GM19239 (cell line): Measurements from ENCODE around the gene RAB34.

Source experiments
- DNase-seq: peaks from one replicate; pipeline ENCODE4 v3.0.0; 2011; ENCODE audit warnings: low spot score; ENCODE audit not compliant: insufficient read length
- FAIRE-seq: peaks from 2 replicates; lab custom pipeline; 2011; peaks lifted over from hg19 to GRCh38; lab: Jason Lieb, UNC

The RAB34 gene, protein sequence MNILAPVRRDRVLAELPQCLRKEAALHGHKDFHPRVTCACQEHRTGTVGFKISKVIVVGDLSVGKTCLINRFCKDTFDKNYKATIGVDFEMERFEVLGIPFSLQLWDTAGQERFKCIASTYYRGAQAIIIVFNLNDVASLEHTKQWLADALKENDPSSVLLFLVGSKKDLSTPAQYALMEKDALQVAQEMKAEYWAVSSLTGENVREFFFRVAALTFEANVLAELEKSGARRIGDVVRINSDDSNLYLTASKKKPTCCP

DNA sequence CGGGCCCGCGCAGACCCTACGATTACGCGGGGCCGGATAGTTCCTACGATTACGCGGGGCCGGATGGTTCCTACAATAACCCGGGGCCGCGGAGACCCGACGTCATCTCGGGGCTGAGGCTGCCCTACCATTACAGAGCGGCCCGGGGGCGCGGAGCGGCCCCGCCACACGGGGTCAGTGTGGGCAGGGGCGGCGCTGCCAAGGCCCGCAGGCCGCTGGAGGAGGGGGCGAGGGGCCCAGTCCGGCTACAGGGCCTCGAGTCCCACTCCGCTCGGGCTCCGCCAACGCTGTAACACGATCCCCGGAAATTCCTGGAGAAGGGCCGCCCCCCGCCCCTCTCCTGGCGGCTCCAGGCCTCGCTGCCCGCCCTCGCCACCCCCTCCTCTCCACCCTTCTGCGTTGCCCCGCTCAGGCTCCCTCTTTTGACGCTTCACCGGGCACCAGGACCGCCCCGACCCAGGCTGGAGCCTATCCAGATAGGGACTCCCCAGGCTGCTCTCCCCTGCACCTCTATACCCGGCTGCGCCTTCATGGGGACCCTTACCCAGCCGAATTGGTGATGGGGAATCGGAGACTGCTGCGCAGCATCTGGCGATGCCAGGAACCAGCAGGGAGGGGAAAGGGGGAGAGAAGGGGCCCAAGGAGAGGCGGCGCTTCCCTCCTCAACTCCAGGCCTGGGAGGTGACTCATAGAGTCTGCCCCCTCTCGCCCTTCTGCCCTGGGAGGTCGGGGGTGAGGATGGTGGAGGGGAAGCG lies at the start of gene RAB34:
RAB34 (minus strand) TSS at position 291 of the 755 bp plus-strand sequence. CDS start 602 bp downstream, outside the sequence.
- FAIRE-seq (no peak), DNase-seq (no peak)

DNA sequence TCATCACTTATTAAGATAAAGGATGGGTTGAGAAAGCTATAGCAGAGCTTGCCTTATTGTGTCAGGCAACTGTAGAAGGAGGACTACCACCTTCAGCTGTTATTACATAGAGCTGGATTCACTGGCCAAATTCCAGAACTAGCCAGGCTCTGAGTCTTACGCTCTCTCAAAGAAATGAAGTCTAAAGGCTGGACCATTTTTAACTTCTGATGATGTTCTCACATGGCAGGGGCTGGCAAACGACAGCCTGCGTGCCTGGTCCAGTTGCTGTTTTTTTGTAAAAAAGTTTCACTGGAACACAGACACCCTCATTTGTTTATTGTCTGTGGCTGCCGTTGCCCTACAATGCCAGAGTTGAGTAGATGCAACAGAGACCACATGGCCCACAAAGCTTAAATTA lies 47.4 kb upstream of the RAB34 start:
- DNase-seq (no peak), FAIRE-seq (no peak)

DNA sequence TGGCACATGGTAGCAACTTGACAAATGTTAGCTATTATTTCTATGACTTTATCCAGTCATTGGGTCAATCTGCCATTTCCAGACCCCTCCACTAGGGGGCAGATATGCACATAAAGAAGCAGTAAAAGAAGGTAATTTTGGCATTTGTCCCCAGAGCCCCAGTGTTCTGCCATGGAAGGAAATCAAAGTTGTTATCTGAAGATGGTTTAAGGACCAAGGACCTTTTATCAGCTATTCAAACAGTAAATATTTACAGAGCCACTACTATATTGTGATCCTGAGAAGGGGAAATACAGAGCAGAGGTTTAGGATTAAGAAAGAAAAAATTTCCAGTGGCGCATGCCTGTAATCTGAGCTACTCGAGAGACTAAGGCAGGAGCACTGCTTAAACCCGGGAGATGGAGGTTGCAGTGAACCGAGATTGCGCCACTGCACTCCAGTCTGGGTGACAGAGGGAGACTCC lies 46.2 kb upstream of the RAB34 start:
- DNase-seq (peak; percentile 47), FAIRE-seq (peak; percentile 81)

DNA sequence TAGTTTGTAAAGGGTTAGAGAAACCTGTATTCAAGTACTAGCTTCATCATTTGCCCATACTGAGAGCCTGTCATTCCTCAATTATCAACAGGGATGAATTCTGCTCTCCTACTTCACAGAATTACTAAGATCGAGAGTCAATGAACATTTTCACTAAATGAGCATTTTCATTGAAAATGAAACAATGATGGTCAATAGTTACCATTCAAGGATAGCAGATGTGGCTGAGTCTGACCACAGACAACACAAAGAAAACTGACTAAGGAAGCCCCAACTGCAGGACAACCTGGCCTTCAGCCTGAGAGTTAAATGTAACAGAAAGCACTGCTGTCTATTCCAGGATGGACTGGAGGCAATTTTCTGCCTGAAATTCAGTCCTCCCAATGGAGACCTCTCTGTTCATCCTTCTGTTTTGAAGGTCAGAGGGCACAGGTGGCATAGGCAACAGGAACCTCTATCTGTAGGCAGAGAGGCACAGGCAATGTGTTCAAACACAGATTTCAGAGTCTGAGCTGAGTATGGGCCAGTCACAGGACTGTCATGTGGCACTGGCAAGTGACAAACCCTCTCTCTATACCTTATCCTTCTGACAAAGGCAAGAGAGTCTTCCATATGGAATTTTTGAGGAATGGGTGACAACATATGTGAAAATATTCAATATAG lies 45.6 kb upstream of the RAB34 start:
- FAIRE-seq: peak; percentile 84
- DNase-seq: peak; percentile 46

DNA sequence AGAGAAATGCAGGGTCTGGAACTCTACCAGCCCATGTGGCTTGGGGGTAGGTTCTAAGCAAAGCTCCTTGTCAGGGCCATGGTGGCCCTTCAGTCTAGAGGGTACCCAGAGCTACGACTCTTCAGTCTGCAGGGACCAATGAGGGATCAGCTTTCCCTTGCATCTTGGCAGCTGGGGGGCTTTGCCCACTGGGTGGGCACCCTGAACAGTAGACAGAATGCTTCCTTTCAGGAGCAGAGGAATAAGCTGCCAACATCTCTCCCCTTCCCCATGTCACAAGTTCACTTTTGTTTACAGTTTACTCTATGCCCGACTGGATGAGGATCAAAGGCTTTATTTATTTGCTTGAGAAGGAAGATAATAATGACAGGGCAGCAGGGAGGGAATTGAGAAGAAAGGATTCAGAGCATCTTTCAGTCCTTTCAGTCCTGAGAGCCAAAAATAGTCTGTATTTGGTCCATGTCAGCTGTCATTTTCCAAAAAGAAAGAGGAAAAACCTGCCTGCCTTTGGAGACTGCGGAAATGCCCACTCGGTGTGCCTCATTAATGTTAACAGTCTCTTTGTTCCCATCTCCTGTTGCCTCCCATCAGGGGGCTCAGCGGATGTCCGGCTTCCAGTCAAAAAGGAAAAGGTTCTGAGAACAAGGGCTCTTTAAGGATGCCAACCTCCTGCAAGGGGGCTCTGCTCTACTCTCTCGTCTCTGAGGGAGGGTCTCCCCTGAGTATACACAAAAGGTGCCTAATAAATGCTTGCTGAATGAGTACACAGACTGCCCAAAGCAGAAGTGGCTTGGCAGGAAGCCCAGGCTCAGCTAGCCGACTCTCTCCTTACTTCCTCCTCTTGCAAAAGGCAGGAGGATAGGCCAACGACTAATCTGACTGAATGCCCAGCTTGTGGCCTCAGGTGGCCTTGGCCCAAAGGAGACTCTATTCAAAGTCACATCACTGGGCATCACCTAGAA lies 43.2 kb upstream of the RAB34 start:
- no peak for DNase-seq
- no peak for FAIRE-seq

DNA sequence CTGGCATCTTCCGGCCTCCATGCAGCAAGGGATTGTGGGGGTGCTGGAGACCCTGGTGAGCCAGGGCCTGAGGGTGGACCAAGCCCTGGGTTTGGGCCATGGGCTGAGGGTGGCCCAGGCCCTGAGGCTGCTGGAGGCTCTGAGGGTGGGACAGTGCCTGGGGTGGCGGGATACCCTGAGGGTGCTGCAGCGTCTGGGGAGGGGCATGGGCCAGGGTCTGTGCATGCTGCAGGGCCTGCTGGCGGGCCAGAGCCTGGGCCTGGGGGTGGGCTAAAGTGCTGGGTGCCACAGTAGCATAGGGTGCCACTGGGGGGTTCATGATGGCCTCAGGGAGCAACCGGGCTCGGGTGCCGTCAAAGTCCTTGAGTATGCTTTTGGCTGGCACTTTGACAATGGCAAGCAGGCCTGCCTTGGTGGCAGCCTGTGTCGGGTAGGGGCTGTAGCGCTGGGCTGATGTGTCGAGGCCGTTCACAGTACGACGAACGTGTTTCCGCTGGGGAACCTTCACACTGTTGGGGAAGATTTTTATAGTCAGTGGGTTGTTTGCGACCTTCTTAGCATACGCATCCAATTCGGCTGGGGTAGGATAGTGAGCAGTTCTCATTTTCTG lies 41.7 kb upstream of the RAB34 start:
- DNase-seq: no peak
- FAIRE-seq: no peak

DNA sequence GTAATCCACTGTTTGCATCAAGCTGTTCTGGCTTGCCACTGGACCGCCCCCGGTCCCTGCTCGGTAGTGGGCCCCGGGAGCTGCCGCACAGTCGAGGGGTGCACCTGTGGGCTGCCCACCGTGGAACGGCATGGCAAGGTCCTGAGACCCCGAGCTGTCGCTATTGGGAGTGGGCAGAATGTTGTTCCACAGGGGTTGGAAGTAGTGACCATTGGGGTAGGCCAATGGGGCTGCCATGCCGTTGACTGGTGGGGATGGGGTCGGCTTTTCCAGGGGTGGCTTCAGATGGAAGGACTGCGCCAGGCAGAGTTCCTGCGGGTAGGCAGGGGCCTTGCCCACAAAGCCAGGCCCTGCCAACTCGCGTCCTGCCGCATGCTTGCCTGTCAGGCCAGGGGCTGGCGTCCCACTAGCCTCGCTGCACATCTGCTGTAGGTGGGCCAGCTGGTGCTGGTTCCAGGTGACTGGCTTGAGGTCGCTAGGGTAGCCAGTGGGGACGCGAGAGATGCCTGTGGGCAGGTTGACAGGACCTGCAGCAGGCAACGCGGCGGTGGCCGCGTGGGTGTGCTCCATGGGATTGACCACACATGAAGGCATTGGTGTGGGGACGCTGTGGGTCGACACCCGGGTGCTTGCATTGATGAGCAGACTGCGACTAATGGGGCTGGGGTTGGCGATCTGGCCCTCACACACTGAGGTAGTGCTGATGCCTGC lies 40.9 kb upstream of the RAB34 start:
- DNase-seq (no peak), FAIRE-seq (no peak)

DNA sequence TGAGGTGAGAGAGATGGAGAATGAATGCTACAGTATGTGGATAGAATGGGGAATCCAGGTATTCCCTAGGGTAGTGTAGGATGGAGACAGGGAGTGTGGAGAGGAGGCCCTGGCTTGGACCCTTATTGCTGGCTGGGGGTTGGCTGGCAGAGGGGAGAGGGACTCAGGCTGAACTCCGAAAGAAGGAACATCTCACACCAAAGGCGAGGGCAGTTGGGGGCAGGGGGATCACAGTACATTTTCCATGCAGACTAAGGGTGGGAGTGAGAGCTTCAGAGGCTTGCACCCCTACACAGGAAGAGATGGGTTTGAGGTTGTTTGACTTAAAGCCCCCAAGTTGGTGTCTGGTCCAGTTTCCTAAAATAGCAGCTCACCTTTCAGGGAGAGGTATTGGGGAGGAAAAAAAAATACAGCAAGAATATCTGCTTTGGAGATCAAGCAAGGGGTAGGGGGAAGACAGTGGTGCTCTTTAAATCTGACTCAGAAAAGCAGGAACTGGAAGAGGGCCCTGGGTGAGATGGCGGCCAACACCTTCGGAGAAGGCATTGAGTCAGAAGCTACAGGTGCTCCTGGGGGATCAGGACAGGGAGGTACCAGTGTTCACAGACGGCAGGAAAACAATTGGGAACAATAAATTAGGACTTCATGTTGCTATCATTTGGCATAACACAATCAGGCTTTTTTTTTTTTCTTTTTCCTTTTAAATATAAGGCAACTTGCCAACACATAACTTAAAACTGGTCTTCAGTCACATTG lies 38.6 kb upstream of the RAB34 start:
- FAIRE-seq: no peak

DNA sequence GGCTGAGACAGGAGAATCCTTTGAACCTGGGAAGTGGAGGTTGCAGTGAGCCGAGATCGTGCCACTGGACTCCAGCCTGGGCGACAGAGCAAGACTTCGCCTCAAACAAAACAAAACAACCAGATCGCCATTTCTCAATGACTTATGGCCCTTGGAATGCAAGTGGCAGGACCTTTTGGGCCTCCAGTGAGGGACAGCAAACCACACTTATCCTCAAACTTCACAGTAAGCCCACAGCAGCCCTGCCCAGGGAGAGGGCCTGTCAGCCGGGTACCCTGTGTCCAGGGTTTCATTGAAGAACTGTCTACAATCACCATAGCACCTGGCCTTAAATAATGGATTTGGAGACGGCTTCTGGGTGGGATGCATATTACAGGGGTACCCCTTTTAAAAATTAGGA lies 37.8 kb upstream of the RAB34 start:
- DNase-seq (no peak), FAIRE-seq (no peak)

More for the DNA sequence above, 38.6 kb upstream of the RAB34 start:
- no peak for DNase-seq

DNA sequence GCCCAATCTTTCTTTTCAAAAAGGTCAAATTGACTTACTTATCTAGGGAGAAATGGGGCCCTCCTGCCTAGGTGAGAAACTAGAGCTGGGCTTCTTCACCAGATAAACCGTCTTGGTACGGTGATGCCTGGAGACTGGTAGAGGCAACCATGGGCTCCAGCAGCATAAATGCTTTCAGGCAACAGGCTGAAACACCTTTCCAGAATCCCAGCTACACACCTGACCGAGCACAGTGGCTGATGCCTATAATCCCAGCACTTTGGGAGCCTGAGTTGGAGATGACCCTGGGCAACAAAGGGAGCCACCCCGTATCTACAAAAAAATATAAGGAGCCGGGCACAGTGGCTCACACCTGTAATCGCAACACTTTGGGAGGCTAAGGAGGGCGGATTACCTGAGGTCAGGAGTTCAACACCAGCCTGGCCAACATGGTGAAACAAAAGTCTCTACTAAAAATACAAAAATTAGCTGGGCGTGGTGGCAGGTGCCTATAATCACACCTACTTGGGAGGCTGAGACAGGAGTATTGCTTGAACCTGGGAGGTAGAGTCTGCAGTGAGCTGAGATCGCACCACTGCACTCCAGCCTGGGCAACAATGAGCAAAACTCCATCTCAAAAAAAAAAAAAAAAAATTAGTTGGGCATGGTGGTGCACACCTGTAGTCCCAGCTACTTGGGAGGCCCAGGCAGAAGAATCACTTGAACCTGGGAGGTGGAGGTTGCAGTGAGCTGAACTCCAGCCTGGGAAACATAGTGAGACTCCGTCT lies 34.1 kb upstream of the RAB34 start:
- no peak for FAIRE-seq
- no peak for DNase-seq

DNA sequence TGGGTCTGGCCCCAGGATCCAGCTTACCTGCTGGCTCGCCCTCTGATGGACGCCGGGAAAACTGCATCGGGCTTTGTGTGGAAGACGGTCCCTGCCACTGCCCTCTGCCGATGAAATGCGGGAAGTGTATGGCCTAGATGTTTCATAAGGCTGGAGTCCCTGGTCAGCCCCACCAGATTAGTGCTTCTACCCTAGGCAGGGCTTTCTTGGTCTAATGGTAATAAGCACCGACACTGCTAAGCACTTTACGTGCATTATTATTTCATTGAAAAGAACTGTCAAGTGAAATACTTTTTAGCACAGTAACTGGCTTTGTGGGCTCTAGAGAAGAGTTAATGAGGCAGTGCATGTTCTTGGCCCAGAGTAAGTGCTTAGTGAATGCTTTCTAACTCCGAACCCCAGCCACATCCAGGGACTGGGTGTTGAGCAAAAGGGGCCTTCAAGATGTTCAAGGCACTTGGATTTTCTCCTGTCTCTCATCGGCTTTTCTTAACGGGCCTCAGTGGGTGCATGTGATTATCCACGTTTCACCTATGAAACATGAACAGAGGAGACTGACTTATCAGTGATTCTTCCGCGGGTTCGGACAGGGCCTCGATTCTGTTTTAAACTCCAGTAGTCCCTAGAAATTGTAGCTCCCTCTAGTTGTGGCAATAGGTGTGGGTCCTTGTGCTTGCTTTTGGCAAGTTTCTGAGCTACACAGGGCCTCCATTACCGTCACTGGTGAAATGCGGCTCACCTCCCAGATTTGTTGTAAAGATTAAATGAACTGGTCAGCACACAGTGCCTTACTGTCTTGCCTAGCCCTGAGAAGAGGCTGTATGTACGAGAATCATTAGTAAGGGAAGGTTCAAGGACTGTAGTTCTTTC lies 32.7 kb upstream of the RAB34 start:
- FAIRE-seq: peak; percentile 92

DNA sequence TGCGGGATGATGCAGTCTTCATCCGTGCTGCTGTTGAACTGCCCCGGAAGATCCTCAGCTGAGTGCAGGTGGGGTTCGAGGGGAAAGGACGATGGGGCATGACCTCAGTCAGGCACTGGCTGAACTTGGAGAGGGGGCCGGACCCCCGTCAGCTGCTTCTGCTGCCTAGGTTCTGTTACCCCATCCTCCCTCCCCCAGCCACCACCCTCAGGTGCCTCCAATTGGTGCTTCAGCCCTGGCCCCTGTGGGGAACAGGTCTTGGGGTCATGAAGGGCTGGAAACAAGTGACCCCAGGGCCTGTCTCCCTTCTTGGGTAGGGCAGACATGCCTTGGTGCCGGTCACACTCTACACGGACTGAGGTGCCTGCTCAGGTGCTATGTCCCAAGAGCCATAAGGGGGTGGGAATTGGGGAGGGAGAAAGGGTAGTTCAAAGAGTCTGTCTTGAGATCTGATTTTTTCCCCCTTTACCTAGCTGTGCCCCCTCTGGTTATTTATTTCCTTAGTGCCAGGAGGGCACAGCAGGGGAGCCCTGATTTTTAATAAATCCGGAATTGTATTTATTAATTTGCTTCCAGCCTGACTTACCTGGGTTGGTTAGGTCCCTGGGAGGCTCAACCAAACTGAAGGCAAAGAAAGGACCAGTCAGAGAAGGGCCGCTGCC lies 32.0 kb upstream of the RAB34 start:
- no peak for DNase-seq
- no peak for FAIRE-seq

More for the DNA sequence above, 32.7 kb upstream of the RAB34 start:
- peak; percentile 73 for DNase-seq

DNA sequence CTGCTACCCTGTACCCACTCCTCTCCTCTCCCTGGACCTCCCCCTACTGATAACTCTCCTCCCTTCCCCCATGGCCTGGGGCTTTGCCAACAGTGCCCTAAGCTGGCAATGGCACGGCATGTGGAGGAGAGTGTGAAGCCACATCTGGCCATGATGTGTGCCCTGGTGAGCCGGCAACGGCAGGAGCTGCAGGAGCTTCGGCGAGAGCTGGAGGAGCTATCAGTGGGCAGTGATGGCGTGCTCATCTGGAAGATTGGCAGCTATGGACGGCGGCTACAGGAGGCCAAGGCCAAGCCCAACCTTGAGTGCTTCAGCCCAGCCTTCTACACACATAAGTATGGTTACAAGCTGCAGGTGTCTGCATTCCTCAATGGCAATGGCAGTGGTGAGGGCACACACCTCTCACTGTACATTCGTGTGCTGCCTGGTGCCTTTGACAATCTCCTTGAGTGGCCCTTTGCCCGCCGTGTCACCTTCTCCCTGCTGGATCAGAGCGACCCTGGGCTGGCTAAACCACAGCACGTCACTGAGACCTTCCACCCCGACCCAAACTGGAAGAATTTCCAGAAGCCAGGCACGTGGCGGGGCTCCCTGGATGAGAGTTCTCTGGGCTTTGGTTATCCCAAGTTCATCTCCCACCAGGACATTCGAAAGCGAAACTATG lies 31.3 kb upstream of the RAB34 start:
- no peak for FAIRE-seq
- DNase-seq: no peak

DNA sequence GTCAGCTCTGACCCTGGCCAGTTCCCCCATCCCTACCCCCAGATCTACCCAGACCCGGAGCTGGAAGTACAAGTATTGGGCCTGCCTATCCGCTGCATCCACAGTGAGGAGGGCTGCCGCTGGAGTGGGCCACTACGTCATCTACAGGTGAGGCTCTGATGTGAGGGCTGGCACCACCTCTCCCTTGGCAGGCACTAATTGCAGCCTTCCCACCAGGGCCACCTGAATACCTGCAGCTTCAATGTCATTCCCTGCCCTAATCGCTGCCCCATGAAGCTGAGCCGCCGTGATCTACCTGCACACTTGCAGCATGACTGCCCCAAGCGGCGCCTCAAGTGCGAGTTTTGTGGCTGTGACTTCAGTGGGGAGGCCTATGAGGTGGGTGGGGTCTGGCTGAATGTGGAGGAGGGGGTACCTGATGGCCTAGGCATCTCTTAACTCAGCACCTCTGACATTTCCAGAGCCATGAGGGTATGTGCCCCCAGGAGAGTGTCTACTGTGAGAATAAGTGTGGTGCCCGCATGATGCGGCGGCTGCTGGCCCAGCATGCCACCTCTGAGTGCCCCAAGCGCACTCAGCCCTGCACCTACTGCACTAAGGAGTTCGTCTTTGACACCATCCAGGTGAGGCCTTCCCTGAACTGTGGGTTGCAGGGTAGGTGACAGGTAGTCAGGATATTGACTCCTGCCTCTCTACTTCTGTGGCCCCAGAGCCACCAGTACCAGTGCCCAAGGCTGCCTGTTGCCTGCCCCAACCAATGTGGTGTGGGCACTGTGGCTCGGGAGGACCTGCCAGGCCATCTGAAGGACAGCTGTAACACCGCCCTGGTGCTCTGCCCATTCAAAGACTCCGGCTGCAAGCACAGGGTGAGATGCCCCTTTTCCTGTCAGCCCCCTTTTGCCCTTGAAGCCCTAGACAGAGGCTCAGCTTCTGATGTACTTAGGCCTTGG lies 30.4 kb upstream of the RAB34 start:
- FAIRE-seq (no peak), DNase-seq (no peak)
